HepG2 (cell line): ENCODE data around the gene AFAP1L2. TPM values are rescaled to one million over a fixed set of nuclear protein-coding genes. Genes with fewer than 3 reads are reported as not detected.

Experiments used
- ATAC-seq: fragments of 200-7000 bp; cut with Tn5 transposase; 3 replicates; pipeline ENCODE4 v1.9.1; 2020; ENCODE audit warnings: mild to moderate bottlenecking, moderate library complexity
- BruUV-seq: library from RNA; stranded (reverse); fragments of 400-500 nt; replicated peaks from 2 replicates; lab custom pipeline; 2021; lab: Mats Ljungman, UMichigan
- CTCF ChIA-PET: fragments of 300-600 bp; formaldehyde crosslinking; extraction: SDS; loops from one replicate; lab custom pipeline; 2021; ENCODE audit warnings: low total read pairs, inconsistent platforms, low intra/inter-chr PET ratio; lab: Yijun Ruan, JAX
- POLR2A ChIA-PET: fragments of 350-600 bp; sonication (Branson Sonifier 250); formaldehyde crosslinking; loops from one replicate; lab custom pipeline; 2020; ENCODE audit warnings: antibody characterized with exemption, inconsistent platforms; lab: Yijun Ruan, JAX
- DNase-seq: peaks from one replicate; pipeline ENCODE4 v3.0.0-alpha.2; 2015; ENCODE audit warnings: low spot score
- FAIRE-seq: peaks from 3 replicates; lab custom pipeline; 2011; peaks lifted over from hg19 to GRCh38; lab: Jason Lieb, UNC
- H2AFZ ChIP-seq: one replicate; pipeline ENCODE4 v1.6.1; 2011; ENCODE audit warnings: low read length, inconsistent platforms
- H3K27ac ChIP-seq: fragments of 300-600 bp; 3 replicates; pipeline ENCODE4 v1.8.0; 2011; ENCODE audit warnings: mixed run types, mild to moderate bottlenecking, mixed read lengths, low read length, inconsistent platforms; ENCODE audit not compliant: insufficient read depth; ENCODE audit errors: extremely low read length
- H3K27me3 ChIP-seq, 2 experiments: fragments of 200-600 bp in 1 of 2; 2 replicates in 1 of 2; 3 replicates in 1 of 2; pipeline versions ENCODE4 v1.6.0 to v1.8.0; 2011; ENCODE audit warnings: low read length in 2 of 2, mild to moderate bottlenecking in 2 of 2, moderate library complexity in 2 of 2, inconsistent platforms in 1 of 2; ENCODE audit not compliant: insufficient read depth in 2 of 2, control insufficient read depth in 1 of 2
- H3K36me3 ChIP-seq, 2 experiments: fragments of 200-600 bp in 1 of 2; replicated peaks in 1 of 2; 2 replicates in 1 of 2; 3 replicates in 1 of 2; pipeline versions ENCODE4 v1.5.1 to v1.8.0; 2011; ENCODE audit warnings: low read length in 2 of 2, inconsistent platforms in 1 of 2; ENCODE audit not compliant: insufficient read depth in 2 of 2, control insufficient read depth in 1 of 2
- H3K4me1 ChIP-seq: 2 replicates; pipeline ENCODE4 v1.5.1; 2012; ENCODE audit warnings: low read length, inconsistent platforms; ENCODE audit not compliant: insufficient read depth
- H3K4me2 ChIP-seq: 2 replicates; pipeline ENCODE4 v1.6.0; 2011; ENCODE audit warnings: low read depth, low read length, inconsistent platforms
- H3K4me3 ChIP-seq, 3 experiments: fragments of 200-600 bp in 1 of 3; sonication (generic), shearing (Covaris generic) in 1 of 3; replicated peaks in 1 of 3; 2 replicates each; pipeline ENCODE4 v1.5.1; 2011 to 2016; ENCODE audit warnings: low read length in 3 of 3, inconsistent platforms in 2 of 3, low read depth in 2 of 3, mild to moderate bottlenecking in 2 of 3, control low read depth in 1 of 3, mixed read lengths in 1 of 3; ENCODE audit not compliant: insufficient read depth in 1 of 3
- H3K79me2 ChIP-seq: one replicate; pipeline ENCODE4 v1.6.1; 2011; ENCODE audit warnings: low read length, inconsistent platforms; ENCODE audit not compliant: insufficient read depth
- H3K9ac ChIP-seq: 2 replicates; pipeline ENCODE4 v1.6.0; 2011; ENCODE audit warnings: mild to moderate bottlenecking, low read depth, low read length, inconsistent platforms; ENCODE audit not compliant: insufficient read depth
- H3K9me3 ChIP-seq: 2 replicates; pipeline ENCODE4 v1.5.1; 2012; ENCODE audit warnings: mild to moderate bottlenecking, low read length
- H4K20me1 ChIP-seq: 2 replicates; pipeline ENCODE4 v1.6.0; 2011; ENCODE audit warnings: inconsistent platforms, mild to moderate bottlenecking, low read length, moderate library complexity; ENCODE audit not compliant: insufficient read depth
- CEBPB ChIP-seq: IDR thresholded peaks from 2 replicates; pipeline ENCODE4 v1.6.1; 2011; ENCODE audit warnings: low read depth, low read length, improper control_type of control experiment, borderline replicate concordance
- CHD4 ChIP-seq: fragments of 200-600 bp; sonication (generic); IDR thresholded peaks from 2 replicates; pipeline ENCODE4 v1.7.0; 2017; ENCODE audit warnings: mild to moderate bottlenecking, low read length, borderline replicate concordance
- KDM3A ChIP-seq: IDR thresholded peaks from 2 replicates; pipeline ENCODE4 v1.6.1; 2018; ENCODE audit warnings: low read depth, missing compliant biosample characterization
- SIX1 ChIP-seq: sonication (generic); formaldehyde crosslinking; IDR thresholded peaks from 2 replicates; pipeline ENCODE4 v1.4.0; 2020; ENCODE audit warnings: missing genetic modification reagents, borderline replicate concordance
- SMAD3 ChIP-seq: sonication (generic); formaldehyde crosslinking; IDR thresholded peaks from 2 replicates; pipeline ENCODE4 v1.4.0; 2020; ENCODE audit warnings: missing genetic modification reagents
- ZBTB7A ChIP-seq: sonication (generic); formaldehyde crosslinking; IDR thresholded peaks from 2 replicates; pipeline ENCODE4 v1.8.0; 2022; ENCODE audit warnings: mild to moderate bottlenecking, missing genetic modification reagents
- ZFP91 ChIP-seq: sonication (generic); formaldehyde crosslinking; IDR thresholded peaks from 2 replicates; pipeline ENCODE4 v1.9.0; 2022; ENCODE audit warnings: missing genetic modification reagents, mild to moderate bottlenecking, borderline replicate concordance
- WGBS: methylation state at CpG from one replicate; pipeline ENCODE4 v1.1.6; 2017; ENCODE audit warnings: low lambda C conversion rate; 5-methylcytosine and 5-hydroxymethylcytosine counted together
- in situ Hi-C: cut with HindIII; loops from 2 replicates; pipeline ENCODE4 v1.10.0; 2017; ENCODE audit warnings: low pct_unique_long_range_greater_than_20kb; ENCODE audit not compliant: extremely low pct_ligation_motif_present
- intact Hi-C: fragments of 100-400 bp; cut with micrococcal nuclease; formaldehyde crosslinking; loops from one replicate; pipeline ENCODE4 v1.10.0; 2022; ENCODE audit not compliant: unreplicated experiment
- polyA plus RNA-seq, 8 experiments: library from polyadenylated mRNA; depleted of rRNA in 3 of 8; stranded (reverse) in 7 of 8; unstranded in 1 of 8; fragments of >200 nt; fragmentation: Illumina TruSeq in 4 of 8; extraction: Trizol in 4 of 8; gene quantifications; 2 replicates each; pipeline versions ENCODE4 v1.2.1 to v1.2.3, GENCODE V29; 2011 to 2016; ENCODE audit warnings: low read depth in 4 of 8, missing spikeins in 1 of 8, mixed read lengths in 1 of 8; ENCODE audit not compliant: insufficient read depth in 1 of 8
- total RNA-seq, 5 experiments: library from RNA; depleted of rRNA; stranded (reverse); fragments of >200 nt; fragmentation: Illumina TruSeq; extraction: Trizol; gene quantifications; 2 replicates each; pipeline ENCODE4 v1.2.3, GENCODE V29; 2016; ENCODE audit warnings: low read depth in 1 of 5
- TF ChIP-seq, protein P1 (sequence below): sonication (generic); formaldehyde crosslinking; IDR thresholded peaks from 2 replicates; pipeline ENCODE4 v1.4.0; 2020; ENCODE audit warnings: missing genetic modification reagents

Gene AFAP1L2
- total and polyA plus RNA-seq, 2 of the 13 experiments (the other 11 are each of a cell fraction or from before 2014, with no cell fraction given) = not detected

DNA sequence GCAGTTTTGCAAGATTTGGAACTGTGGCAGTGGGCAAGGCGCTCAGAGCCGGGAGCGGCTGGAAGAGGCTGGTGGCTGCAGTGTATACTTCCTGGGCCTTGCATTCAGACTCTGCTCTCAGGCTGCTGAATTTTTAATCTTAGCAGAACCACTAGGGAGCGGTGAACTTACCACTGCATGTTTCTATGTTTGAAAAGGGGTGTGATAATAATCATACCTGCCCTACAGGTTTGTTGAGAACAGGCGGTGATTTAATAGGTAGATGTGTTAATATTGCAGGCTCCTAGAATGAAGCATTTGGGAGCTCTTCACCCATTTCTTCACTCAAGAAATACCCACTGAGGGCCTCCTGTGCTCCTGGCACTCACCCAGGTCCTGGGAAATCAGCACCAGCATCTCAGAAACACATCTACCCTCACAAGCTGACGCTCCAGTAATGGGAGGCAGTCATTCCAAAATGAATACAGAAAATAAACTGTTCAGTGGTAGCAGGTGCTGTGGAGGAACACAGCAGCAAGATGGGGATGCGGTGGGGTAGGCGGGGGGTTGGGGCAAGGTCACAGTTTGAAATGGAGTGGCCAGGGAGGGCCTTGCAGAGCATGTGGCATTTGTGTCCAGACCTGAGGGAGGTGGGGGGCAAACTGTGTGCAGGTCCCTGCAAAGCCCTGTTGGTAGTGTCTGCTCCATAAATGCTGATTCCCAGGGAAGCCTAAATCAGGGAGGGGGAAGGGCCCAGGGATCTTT lies 124.2 kb downstream of the AFAP1L2 start:
- no peak for DNase-seq

More for the DNA sequence above, 124.2 kb downstream of the AFAP1L2 start:
- BruUV-seq = no TSS peak
- ATAC-seq (0 out of 3 replicates have a peak, but pooled peaks have one; percentile 19), FAIRE-seq (no peak)
- ChIA-PET CTCF (no interaction called here), POLR2A (no interaction called here)
- intact Hi-C loops (no loop called here), in situ Hi-C loops (no loop called here)
- no peak overlapping the region for H3K27ac ChIP-seq
- no peaks in the 10 kb centered on the region for H3K79me2 ChIP-seq
- peaks cover 4 to 28% of the 10 kb centered on the region in 2 experiments; a peak in 4 of 5 replicates for H3K27me3 ChIP-seq
- no peak overlapping the region for H2AFZ ChIP-seq
- no peak for TF ChIP-seq SMAD3 (CRISPR knock-in tag)
- TF ChIP-seq ZBTB7A = no peak
- no peak for TF ChIP-seq ZFP91
- TF ChIP-seq KDM3A (CRISPR knock-in tag) = no peak
- no peak for TF ChIP-seq CEBPB
- TF ChIP-seq, protein P1, sequence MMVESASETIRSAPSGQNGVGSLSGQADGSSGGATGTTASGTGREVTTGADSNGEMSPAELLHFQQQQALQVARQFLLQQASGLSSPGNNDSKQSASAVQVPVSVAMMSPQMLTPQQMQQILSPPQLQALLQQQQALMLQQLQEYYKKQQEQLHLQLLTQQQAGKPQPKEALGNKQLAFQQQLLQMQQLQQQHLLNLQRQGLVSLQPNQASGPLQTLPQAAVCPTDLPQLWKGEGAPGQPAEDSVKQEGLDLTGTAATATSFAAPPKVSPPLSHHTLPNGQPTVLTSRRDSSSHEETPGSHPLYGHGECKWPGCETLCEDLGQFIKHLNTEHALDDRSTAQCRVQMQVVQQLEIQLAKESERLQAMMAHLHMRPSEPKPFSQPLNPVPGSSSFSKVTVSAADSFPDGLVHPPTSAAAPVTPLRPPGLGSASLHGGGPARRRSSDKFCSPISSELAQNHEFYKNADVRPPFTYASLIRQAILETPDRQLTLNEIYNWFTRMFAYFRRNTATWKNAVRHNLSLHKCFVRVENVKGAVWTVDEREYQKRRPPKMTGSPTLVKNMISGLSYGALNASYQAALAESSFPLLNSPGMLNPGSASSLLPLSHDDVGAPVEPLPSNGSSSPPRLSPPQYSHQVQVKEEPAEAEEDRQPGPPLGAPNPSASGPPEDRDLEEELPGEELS = no peak
- TF ChIP-seq SIX1 (CRISPR knock-in tag) = no peak
- no peak for TF ChIP-seq CHD4
- no peaks in the 10 kb centered on the region for H3K4me1 ChIP-seq
- H3K9ac ChIP-seq = no peak overlapping the region
- no peak overlapping the region for H3K4me3 ChIP-seq
- 11% methylated on average over 8 of the region's 8 CpGs for WGBS
- no peak overlapping the region for H3K4me2 ChIP-seq
- no peaks in the 10 kb centered on the region for H3K9me3 ChIP-seq
- H3K36me3 ChIP-seq = no peaks in the 10 kb centered on the region
- H4K20me1 ChIP-seq = no peaks in the 10 kb centered on the region
